Activated naive CD4-positive, alpha-beta T cell treated with anti-CD3 and anti-CD28 coated beads for 36 hours (primary cell): ENCODE data around the gene KRTAP3-3. TPM values are rescaled to one million over a fixed set of nuclear protein-coding genes. Genes with fewer than 3 reads are reported as not detected.

Experiments used
- CTCF ChIA-PET: fragments of 350-600 bp; sonication (Branson Sonifier 250); formaldehyde crosslinking; loops from one replicate; lab custom pipeline; 2021; ENCODE audit warnings: antibody characterized with exemption; lab: Charles Lee
- DNase-seq: peaks from one replicate; pipeline ENCODE4 v3.0.0-alpha.2; 2020
- H3K27ac Mint-ChIP-seq: one replicate; pipeline ENCODE4 v1.8.0; 2021; ENCODE audit warnings: mild to moderate bottlenecking, mixed read lengths
- H3K27me3 Mint-ChIP-seq: one replicate; pipeline ENCODE4 v1.8.0; 2021; ENCODE audit warnings: low read depth, mixed read lengths
- H3K36me3 Mint-ChIP-seq: one replicate; pipeline ENCODE4 v1.8.0; 2021; ENCODE audit warnings: low read depth, mixed read lengths
- H3K4me1 Mint-ChIP-seq: one replicate; pipeline ENCODE4 v1.8.0; 2021; ENCODE audit warnings: low read depth, mixed read lengths
- H3K4me3 Mint-ChIP-seq: one replicate; pipeline ENCODE4 v1.8.0; 2021; ENCODE audit warnings: mild to moderate bottlenecking, moderate library complexity, mixed read lengths
- H3K9me3 Mint-ChIP-seq: one replicate; pipeline ENCODE4 v1.8.0; 2021; ENCODE audit warnings: mixed read lengths
- intact Hi-C: fragments of 100-400 bp; cut with micrococcal nuclease; formaldehyde crosslinking; loops from one replicate; pipeline ENCODE4 v1.15.1; 2023
- total RNA-seq, 2 experiments: library from RNA; stranded (reverse); gene quantifications; one replicate each; pipeline ENCODE4 v1.2.3, GENCODE V29; 2021

KRTAP3-3 gene
- total RNA-seq, 2 experiments from 2014 or later = not detected

- no peak for DNase-seq
- H3K9me3 Mint-ChIP-seq = no peaks in the 10 kb centered on the region
- CTCF ChIA-PET = no interaction called here
- no peaks in the 10 kb centered on the region for H3K36me3 Mint-ChIP-seq
- no peaks in the 10 kb centered on the region for H3K27me3 Mint-ChIP-seq
- no peak overlapping the region for H3K4me3 Mint-ChIP-seq
- H3K27ac Mint-ChIP-seq = no peak overlapping the region
- no peaks in the 10 kb centered on the region for H3K4me1 Mint-ChIP-seq
- intact Hi-C loops = no loop called here
These were observed 22.7 kb upstream of the KRTAP3-3 start for GRCh38 chr17:41016578-41017215.

GRCh38 chr17:41015454-41015853 lies 21.5 kb upstream of the KRTAP3-3 start:
- no peak overlapping the region for H3K4me3 Mint-ChIP-seq
- no peak overlapping the region for H3K27ac Mint-ChIP-seq
- no peaks in the 10 kb centered on the region for H3K9me3 Mint-ChIP-seq
- no peak for DNase-seq
- no peaks in the 10 kb centered on the region for H3K36me3 Mint-ChIP-seq
- CTCF ChIA-PET = no interaction called here
- H3K27me3 Mint-ChIP-seq = no peaks in the 10 kb centered on the region
- intact Hi-C loops = no loop called here
- no peaks in the 10 kb centered on the region for H3K4me1 Mint-ChIP-seq

- no peaks in the 10 kb centered on the region for H3K4me1 Mint-ChIP-seq
These were observed 19.6 kb upstream of the KRTAP3-3 start for GRCh38 chr17:41013606-41014005.

DNA sequence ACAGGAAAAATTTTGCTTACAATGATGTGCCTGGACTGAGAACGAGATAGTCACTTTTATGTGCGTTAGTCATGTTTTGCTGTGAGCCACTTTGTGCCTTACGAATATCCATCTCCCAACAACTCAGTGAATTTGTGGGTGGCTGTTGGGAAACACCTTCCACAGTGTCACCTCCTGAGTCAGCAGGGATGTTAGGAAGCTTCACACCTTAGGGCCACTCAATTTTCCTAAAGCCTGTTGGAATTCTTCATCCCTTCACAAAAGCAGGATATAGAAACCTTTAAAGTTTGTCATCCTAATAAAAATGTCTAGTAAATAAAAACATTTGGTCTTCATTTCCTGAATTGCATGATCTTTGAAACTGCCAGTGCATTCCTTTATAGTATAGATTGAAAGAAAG lies 19.2 kb upstream of the KRTAP3-3 start:
- DNase-seq = no peak
- no peaks in the 10 kb centered on the region for H3K36me3 Mint-ChIP-seq
- CTCF ChIA-PET = no interaction called here
- H3K9me3 Mint-ChIP-seq = no peaks in the 10 kb centered on the region
- no peak overlapping the region for H3K27ac Mint-ChIP-seq
- no peaks in the 10 kb centered on the region for H3K27me3 Mint-ChIP-seq
- H3K4me1 Mint-ChIP-seq = no peaks in the 10 kb centered on the region
- intact Hi-C loops = no loop called here
- H3K4me3 Mint-ChIP-seq = no peak overlapping the region

More at GRCh38 chr17:41013606-41014005, 19.6 kb upstream of the KRTAP3-3 start:
- intact Hi-C loops = no loop called here
- Mint-ChIP-seq H3K36me3 (no peaks in the 10 kb centered on the region), H3K4me3 (no peak overlapping the region), H3K9me3 (no peaks in the 10 kb centered on the region), H3K27ac (no peak overlapping the region), H3K27me3 (no peaks in the 10 kb centered on the region)
- CTCF ChIA-PET = no interaction called here
- no peak for DNase-seq

DNA sequence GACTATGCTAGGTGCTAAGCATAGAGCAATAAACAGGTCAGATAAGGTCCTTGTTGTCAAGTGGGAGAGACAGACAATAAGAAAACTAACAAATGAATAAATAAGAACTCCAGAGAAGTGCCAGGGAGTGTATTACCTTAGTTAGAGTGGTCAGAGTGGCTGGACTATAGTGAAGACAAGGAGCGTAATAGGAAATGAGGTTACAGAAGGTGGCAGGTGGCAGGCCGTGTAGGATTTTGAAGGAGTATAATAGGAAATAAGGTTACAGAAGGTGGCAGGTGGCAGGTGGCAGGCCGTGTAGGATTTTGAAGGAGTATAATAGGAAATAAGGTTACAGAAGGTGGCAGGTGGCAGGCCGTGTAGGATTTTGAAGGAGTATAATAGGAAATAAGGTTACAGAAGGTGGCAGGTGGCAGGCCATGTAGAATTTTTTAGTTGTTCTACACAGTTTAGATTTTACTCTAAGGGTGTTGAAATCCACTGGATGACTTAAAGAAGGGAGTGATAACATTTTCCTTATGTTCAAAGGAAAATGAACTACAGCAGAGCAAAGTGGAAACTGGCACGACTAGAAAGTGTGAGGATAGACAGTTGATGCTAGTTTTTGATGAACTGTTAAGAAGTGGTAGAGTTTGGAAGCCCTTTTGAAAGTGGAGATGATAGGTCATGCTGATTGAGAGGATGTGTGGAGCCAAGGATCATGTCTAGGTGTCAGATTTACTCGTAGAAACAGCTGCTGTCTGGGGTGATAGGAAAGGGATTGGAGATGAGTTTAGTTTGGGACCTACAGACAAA lies 18.6 kb upstream of the KRTAP3-3 start:
- no peaks in the 10 kb centered on the region for H3K9me3 Mint-ChIP-seq
- no peak overlapping the region for H3K27ac Mint-ChIP-seq
- no peaks in the 10 kb centered on the region for H3K4me1 Mint-ChIP-seq
- no peaks in the 10 kb centered on the region for H3K27me3 Mint-ChIP-seq
- no peaks in the 10 kb centered on the region for H3K36me3 Mint-ChIP-seq
- CTCF ChIA-PET = no interaction called here
- H3K4me3 Mint-ChIP-seq = no peak overlapping the region
- no peak for DNase-seq
- intact Hi-C loops = no loop called here

DNA sequence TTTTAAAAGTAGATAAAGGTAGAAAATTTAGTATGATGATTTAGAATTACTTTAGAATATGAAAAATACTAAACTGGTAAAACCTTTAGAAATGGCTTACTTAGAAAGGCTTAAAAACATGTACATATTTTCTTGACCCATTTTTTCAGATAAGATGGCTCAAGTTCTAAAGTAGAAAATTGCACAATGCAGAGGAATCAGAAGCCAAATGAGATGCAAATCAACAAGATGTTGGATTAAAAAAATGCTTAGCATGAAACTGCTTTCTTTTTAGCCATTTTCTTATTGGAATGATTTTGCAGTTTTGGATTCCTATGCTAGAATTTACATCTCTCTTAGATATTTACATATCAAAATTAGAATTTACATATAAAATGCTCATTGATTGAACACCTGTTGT lies 16.5 kb upstream of the KRTAP3-3 start:
- Mint-ChIP-seq H3K36me3 (no peaks in the 10 kb centered on the region), H3K27me3 (no peaks in the 10 kb centered on the region), H3K27ac (no peak overlapping the region), H3K4me1 (no peaks in the 10 kb centered on the region), H3K9me3 (no peaks in the 10 kb centered on the region), H3K4me3 (no peak overlapping the region)
- DNase-seq = no peak
- CTCF ChIA-PET = interaction anchor here (0.6 kb wide), 1 partner anchor 15 kb away, joined by 3 read pairs; no protein-coding TSS in a partner anchor
- intact Hi-C loops = no loop called here

GRCh38 chr17:41009936-41010335 lies 16.0 kb upstream of the KRTAP3-3 start:
- no peak for DNase-seq
- intact Hi-C loops = no loop called here
- CTCF ChIA-PET = interaction anchor here (0.6 kb wide), 1 partner anchor 14 kb away, joined by 3 read pairs; no protein-coding TSS in a partner anchor
- Mint-ChIP-seq H3K4me1 (no peaks in the 10 kb centered on the region), H3K9me3 (no peaks in the 10 kb centered on the region), H3K36me3 (no peaks in the 10 kb centered on the region), H3K27me3 (no peaks in the 10 kb centered on the region), H3K4me3 (no peak overlapping the region), H3K27ac (no peak overlapping the region)

- no peaks in the 10 kb centered on the region for H3K27me3 Mint-ChIP-seq
- H3K27ac Mint-ChIP-seq = no peak overlapping the region
- DNase-seq = no peak
- no peaks in the 10 kb centered on the region for H3K9me3 Mint-ChIP-seq
- H3K36me3 Mint-ChIP-seq = no peaks in the 10 kb centered on the region
- intact Hi-C loops = no loop called here
- no peaks in the 10 kb centered on the region for H3K4me1 Mint-ChIP-seq
- no peak overlapping the region for H3K4me3 Mint-ChIP-seq
- CTCF ChIA-PET = no interaction called here
These were observed 15.4 kb upstream of the KRTAP3-3 start for GRCh38 chr17:41009301-41009760.

DNA sequence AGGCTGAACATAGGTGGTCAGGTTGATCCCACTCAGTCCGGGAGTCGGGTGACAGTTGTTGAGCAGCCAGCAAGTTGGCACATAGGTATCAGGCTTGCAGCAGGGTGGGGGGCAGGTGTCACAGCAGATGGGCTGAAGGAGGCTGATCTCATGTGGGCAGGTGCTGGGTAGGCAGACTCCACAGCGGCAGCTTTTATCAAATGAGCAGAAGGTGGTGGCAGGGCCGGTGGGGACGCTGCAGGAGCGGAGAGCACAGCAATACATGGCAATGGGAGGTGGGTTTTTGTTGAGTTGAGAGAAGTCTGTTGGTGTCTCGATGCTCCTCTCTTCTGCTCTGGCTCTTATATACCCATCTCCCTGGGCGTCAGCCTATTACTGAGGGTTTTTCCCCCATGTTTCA lies 14.8 kb upstream of the KRTAP3-3 start, which contains the start of gene KRTAP3-1:
Gene KRTAP3-1, minus strand, starts transcription at position 318 of the 400 bp plus-strand sequence. Its CDS starts 54 bp downstream, at position 264.
- no peak for DNase-seq
- Mint-ChIP-seq H3K36me3 (no peaks in the 10 kb centered on the region), H3K27me3 (no peaks in the 10 kb centered on the region), H3K9me3 (no peaks in the 10 kb centered on the region), H3K4me3 (no peak within 1 kb of the TSS), H3K4me1 (no peaks in the 10 kb centered on the region), H3K27ac (no peak within 1 kb of the TSS)
- CTCF ChIA-PET = no interaction called here
- intact Hi-C loops = no loop called here

DNA sequence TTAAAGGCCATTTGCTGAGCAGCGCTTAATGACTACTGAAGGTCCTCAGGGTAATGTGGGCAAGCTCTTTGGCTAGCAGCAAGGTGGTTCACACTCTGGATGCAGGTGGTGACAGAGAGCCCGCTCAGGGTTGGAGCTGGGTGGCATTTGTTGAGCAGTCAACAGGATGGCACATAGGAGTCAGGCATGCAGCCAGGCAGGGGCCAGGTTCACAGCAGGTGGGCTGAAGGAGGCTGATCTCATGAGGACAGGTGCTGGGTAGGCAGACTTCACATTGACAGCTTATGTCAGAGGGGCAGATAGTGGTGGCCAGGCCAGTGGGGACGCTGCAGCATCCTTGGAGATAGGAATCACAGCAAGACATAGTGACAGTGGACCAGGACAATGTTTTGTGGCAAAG lies 10.4 kb upstream of the KRTAP3-3 start:
- DNase-seq = no peak
- CTCF ChIA-PET = no interaction called here
- H3K27me3 Mint-ChIP-seq = peaks cover 4% of the 10 kb centered on the region

DNA sequence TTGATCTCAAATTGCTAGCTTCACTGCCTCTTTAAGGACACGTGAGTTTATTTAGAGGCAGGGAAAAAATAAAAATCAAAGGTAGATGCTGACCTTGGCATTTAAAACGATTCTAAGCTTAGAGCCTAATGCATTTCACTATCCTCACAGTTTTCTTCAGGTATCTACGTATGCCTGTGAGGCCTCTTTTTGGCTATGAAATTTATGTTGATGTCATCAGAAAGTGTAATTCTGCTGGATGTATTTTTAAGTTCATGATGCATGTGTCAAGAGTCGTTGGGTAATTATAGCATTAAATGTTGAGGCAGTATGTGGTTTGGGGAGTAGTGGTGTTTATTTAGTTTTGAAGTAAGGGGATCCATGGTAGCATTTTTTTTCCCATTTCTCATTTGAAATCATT lies 10.0 kb upstream of the KRTAP3-3 start:
- H3K4me3 Mint-ChIP-seq = no peak overlapping the region
- intact Hi-C loops = no loop called here
- DNase-seq = no peak
- no peaks in the 10 kb centered on the region for H3K9me3 Mint-ChIP-seq
- CTCF ChIA-PET = no interaction called here
- H3K27me3 Mint-ChIP-seq = peaks cover 5% of the 10 kb centered on the region
- H3K4me1 Mint-ChIP-seq = no peaks in the 10 kb centered on the region
- H3K27ac Mint-ChIP-seq = no peak overlapping the region
- no peaks in the 10 kb centered on the region for H3K36me3 Mint-ChIP-seq

More for the DNA sequence above, 10.4 kb upstream of the KRTAP3-3 start:
- H3K9me3 Mint-ChIP-seq = no peaks in the 10 kb centered on the region
- H3K27ac Mint-ChIP-seq = no peak overlapping the region
- H3K36me3 Mint-ChIP-seq = no peaks in the 10 kb centered on the region
- H3K4me3 Mint-ChIP-seq = no peak overlapping the region
- intact Hi-C loops = no loop called here
- no peaks in the 10 kb centered on the region for H3K4me1 Mint-ChIP-seq

DNA sequence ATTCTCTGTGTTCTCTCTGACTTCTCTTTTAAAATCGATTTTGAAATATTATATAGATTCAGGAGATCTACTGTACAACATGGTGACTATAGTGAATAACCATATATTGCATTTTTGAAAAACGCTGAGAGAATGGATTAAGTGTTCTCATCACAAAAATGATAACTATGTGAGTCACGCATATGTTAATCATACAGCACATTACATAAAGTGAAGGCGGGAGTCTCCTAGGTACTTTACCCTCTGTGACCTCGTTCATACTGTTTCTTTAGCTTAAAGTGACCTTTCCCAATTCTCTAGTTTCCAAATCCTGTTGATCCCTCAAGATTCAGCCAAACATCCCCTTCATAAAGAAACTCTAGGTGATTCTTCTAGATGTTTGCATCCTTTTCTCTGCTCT lies 8.8 kb upstream of the KRTAP3-3 start:
- intact Hi-C loops = no loop called here
- H3K4me3 Mint-ChIP-seq = no peak overlapping the region
- no peak for DNase-seq
- CTCF ChIA-PET = no interaction called here
- H3K27ac Mint-ChIP-seq = no peak overlapping the region
- no peaks in the 10 kb centered on the region for H3K4me1 Mint-ChIP-seq
- no peaks in the 10 kb centered on the region for H3K36me3 Mint-ChIP-seq
- H3K27me3 Mint-ChIP-seq = peaks cover 9% of the 10 kb centered on the region
- no peaks in the 10 kb centered on the region for H3K9me3 Mint-ChIP-seq

- Mint-ChIP-seq H3K27ac (no peak overlapping the region), H3K4me3 (no peak overlapping the region), H3K36me3 (no peaks in the 10 kb centered on the region), H3K27me3 (peaks cover 14% of the 10 kb centered on the region), H3K9me3 (no peaks in the 10 kb centered on the region), H3K4me1 (no peaks in the 10 kb centered on the region)
- DNase-seq = no peak
- CTCF ChIA-PET = no interaction called here
- intact Hi-C loops = no loop called here
These were observed 7.8 kb upstream of the KRTAP3-3 start for GRCh38 chr17:41001795-41002194.
